HepG2 (cell line): ENCODE measurements around the gene NRL. TPM values are rescaled to one million over a fixed set of nuclear protein-coding genes. Genes with fewer than 3 reads are reported as not detected.

Experiments used
- AGO2 ChIP-seq: fragments of 200-400 bp; formaldehyde crosslinking; optimal IDR thresholded peaks from 2 replicates; pipeline ENCODE3; 2017; ENCODE audit warnings: mild to moderate bottlenecking, low read depth, low read length, moderate library complexity
- ATF7 ChIP-seq, 2 experiments: fragments of 450-650 bp in 1 of 2; sonication (generic) in 1 of 2; formaldehyde crosslinking in 1 of 2; IDR thresholded peaks; 2 replicates each; pipeline versions ENCODE4 v1.4.0 to v1.6.1; 2016 to 2020; ENCODE audit warnings: antibody characterized with exemption in 1 of 2, mild to moderate bottlenecking in 1 of 2, missing genetic modification reagents in 1 of 2
- FOXC1 ChIP-seq: sonication (generic); formaldehyde crosslinking; IDR thresholded peaks from 2 replicates; pipeline ENCODE4 v1.8.0; 2022; ENCODE audit warnings: mild to moderate bottlenecking, missing genetic modification reagents, borderline replicate concordance
- HES4 ChIP-seq: sonication (generic); formaldehyde crosslinking; IDR thresholded peaks from 2 replicates; pipeline ENCODE4 v1.9.0; 2021; ENCODE audit warnings: mild to moderate bottlenecking, missing genetic modification reagents, borderline replicate concordance
- HNF4A ChIP-seq: sonication (generic); formaldehyde crosslinking; IDR thresholded peaks from 2 replicates; pipeline ENCODE4 v1.4.0; 2020; ENCODE audit warnings: missing genetic modification reagents
- ISX ChIP-seq: sonication (generic); formaldehyde crosslinking; conservative IDR thresholded peaks from 2 replicates; pipeline ENCODE4 v1.5.0; 2020; ENCODE audit warnings: missing genetic modification reagents
- MXD1 ChIP-seq: sonication (generic); formaldehyde crosslinking; IDR thresholded peaks from 2 replicates; pipeline ENCODE4 v1.4.0; 2020; ENCODE audit warnings: mild to moderate bottlenecking, missing genetic modification reagents
- NR2F1 ChIP-seq, 2 experiments: fragments of 450-650 bp in 1 of 2; formaldehyde crosslinking in 1 of 2; IDR thresholded peaks; 2 replicates each; pipeline versions ENCODE4 v1.5.0 to v1.6.1; 2016 to 2020; ENCODE audit warnings: mild to moderate bottlenecking in 1 of 2, missing compliant biosample characterization in 1 of 2, missing genetic modification reagents in 1 of 2, moderate library complexity in 1 of 2
- RBM22 ChIP-seq: fragments of 200-400 bp; formaldehyde crosslinking; optimal IDR thresholded peaks from 2 replicates; pipeline ENCODE3; 2017; ENCODE audit warnings: mild to moderate bottlenecking, low read length, moderate library complexity
- TEAD2 ChIP-seq: sonication (generic); formaldehyde crosslinking; IDR thresholded peaks from 2 replicates; pipeline ENCODE4 v1.9.0; 2021; ENCODE audit warnings: missing genetic modification reagents
- ZBTB39 ChIP-seq: sonication (generic); formaldehyde crosslinking; IDR thresholded peaks from 2 replicates; pipeline ENCODE4 v1.5.0; 2020; ENCODE audit warnings: missing genetic modification reagents
- ZBTB42 ChIP-seq: sonication (generic); formaldehyde crosslinking; IDR thresholded peaks from 2 replicates; pipeline ENCODE4 v1.5.0; 2020; ENCODE audit warnings: mild to moderate bottlenecking, missing genetic modification reagents
- ZNF101 ChIP-seq: sonication (generic); formaldehyde crosslinking; IDR thresholded peaks from 2 replicates; pipeline ENCODE4 v1.4.0; 2020; ENCODE audit warnings: mild to moderate bottlenecking, low read depth, missing genetic modification reagents, borderline replicate concordance
- ZNF318 ChIP-seq: sonication (generic); formaldehyde crosslinking; IDR thresholded peaks from 2 replicates; pipeline ENCODE4 v1.4.0; 2020; ENCODE audit warnings: mild to moderate bottlenecking, missing genetic modification reagents
- ZNF383 ChIP-seq: sonication (generic); formaldehyde crosslinking; IDR thresholded peaks from 2 replicates; pipeline ENCODE4 v1.4.0; 2020; ENCODE audit warnings: missing genetic modification reagents, mild to moderate bottlenecking, borderline replicate concordance
- ZNF512 ChIP-seq: sonication (generic); formaldehyde crosslinking; IDR thresholded peaks from 2 replicates; pipeline ENCODE4 v1.4.0; 2020; ENCODE audit warnings: mild to moderate bottlenecking, missing genetic modification reagents
- ZNF547 ChIP-seq: sonication (generic); formaldehyde crosslinking; IDR thresholded peaks from 2 replicates; pipeline ENCODE4 v1.5.1; 2020; ENCODE audit warnings: mild to moderate bottlenecking, missing genetic modification reagents
- ZSCAN31 ChIP-seq: sonication (generic); formaldehyde crosslinking; IDR thresholded peaks from 2 replicates; pipeline ENCODE4 v1.5.0; 2020; ENCODE audit warnings: low read depth, mild to moderate bottlenecking, missing genetic modification reagents
- polyA plus RNA-seq, 8 experiments: library from polyadenylated mRNA; depleted of rRNA in 3 of 8; stranded (reverse) in 7 of 8; unstranded in 1 of 8; fragments of >200 nt; fragmentation: Illumina TruSeq in 4 of 8; extraction: Trizol in 4 of 8; gene quantifications; 2 replicates each; pipeline versions ENCODE4 v1.2.1 to v1.2.3, GENCODE V29; 2011 to 2016; ENCODE audit warnings: low read depth in 4 of 8, missing spikeins in 1 of 8, mixed read lengths in 1 of 8; ENCODE audit not compliant: insufficient read depth in 1 of 8
- total RNA-seq, 5 experiments: library from RNA; depleted of rRNA; stranded (reverse); fragments of >200 nt; fragmentation: Illumina TruSeq; extraction: Trizol; gene quantifications; 2 replicates each; pipeline ENCODE4 v1.2.3, GENCODE V29; 2016; ENCODE audit warnings: low read depth in 1 of 5

NRL gene
- total and polyA plus RNA-seq, 2 of the 13 experiments (the other 11 are each of a cell fraction or from before 2014, with no cell fraction given) = 2.5 to 4.7 TPM

- TF ChIP-seq ZBTB39 (CRISPR knock-in tag) (no peak), ZNF383 (CRISPR knock-in tag) (no peak), ZNF512 (no peak), HNF4A (CRISPR knock-in tag) (no peak), HES4 (CRISPR knock-in tag) (no peak; the same call in 1 of the 2 replicates), ATF7 (IDR thresholded peaks at IDR 0.05) (no peak), ATF7 (CRISPR knock-in tag; IDR thresholded peaks at IDR 0.05) (peak; percentile 58; the same call in 1 of the 2 replicates), ZNF318 (CRISPR knock-in tag) (peak; percentile 34; the same call in 1 of the 2 replicates), RBM22 (no peak), ZNF547 (CRISPR knock-in tag) (no peak), FOXC1 (CRISPR knock-in tag) (no peak), ZSCAN31 (CRISPR knock-in tag) (no peak), AGO2 (no peak), ZBTB42 (CRISPR knock-in tag) (no peak), MXD1 (CRISPR knock-in tag) (no peak), ISX (CRISPR knock-in tag) (no peak), TEAD2 (0 out of 2 replicates have a peak, but pooled peaks have one; percentile 32), NR2F1 (CRISPR knock-in tag; IDR thresholded peaks at IDR 0.05) (0 out of 4 replicates have a peak, but pooled peaks of 1 of the 2 experiments have one; percentile 3), ZNF101 (CRISPR knock-in tag) (no peak)
These were observed 56.9 kb downstream of the NRL start (continued) for GRCh38 chr14:24057867-24058259.
